HG03097 (cell line): Measurements from ENCODE around the gene CEP20.

Experiments used
- ATAC-seq: cut with Tn5 transposase; IDR thresholded peaks from one replicate; pipeline ENCODE4 v1.9.1; 2021; ENCODE audit not compliant: unreplicated experiment, low FRiP score

The CEP20 gene

GRCh38 chr16:15836074-15836473 is 52.3 kb downstream of the CEP20 start:
- no peak for ATAC-seq

DNA sequence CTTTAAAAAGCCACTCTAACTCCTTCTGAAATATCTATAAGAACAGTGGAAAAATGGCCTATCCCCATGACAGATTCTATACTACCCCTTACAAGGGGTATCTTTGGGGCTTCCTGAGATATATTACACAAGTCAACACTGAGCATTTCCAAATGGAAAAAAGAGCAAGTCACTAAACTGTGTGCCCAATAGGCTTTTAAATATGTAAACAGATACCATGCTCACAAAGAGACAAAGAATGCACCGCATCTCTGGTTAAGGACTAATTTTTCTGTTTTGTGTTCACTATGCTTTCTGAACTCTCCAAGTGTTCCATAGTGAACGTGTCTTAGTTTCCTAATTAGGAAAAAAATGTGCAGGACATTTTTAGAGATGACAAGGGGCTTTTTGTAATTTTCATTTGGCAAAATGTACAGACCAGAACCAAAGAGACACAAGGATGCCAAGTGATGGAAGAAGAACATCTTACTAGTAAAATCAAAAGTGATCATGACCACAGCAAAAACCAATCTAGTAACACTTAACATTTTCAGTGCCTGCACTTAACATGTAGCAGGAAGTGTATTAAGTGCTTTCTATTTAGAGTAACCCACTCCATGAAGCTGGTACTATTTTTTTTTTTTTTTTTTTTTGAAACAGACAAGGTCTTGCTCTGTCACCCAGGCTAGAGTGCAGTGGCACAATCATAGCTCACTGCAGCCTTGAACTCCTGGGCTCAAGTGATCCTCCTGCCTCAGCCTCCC is 53.1 kb downstream of the CEP20 start:
- no peak for ATAC-seq

- ATAC-seq: no peak
These were observed 53.9 kb downstream of the CEP20 start for GRCh38 chr16:15834502-15834901.

DNA sequence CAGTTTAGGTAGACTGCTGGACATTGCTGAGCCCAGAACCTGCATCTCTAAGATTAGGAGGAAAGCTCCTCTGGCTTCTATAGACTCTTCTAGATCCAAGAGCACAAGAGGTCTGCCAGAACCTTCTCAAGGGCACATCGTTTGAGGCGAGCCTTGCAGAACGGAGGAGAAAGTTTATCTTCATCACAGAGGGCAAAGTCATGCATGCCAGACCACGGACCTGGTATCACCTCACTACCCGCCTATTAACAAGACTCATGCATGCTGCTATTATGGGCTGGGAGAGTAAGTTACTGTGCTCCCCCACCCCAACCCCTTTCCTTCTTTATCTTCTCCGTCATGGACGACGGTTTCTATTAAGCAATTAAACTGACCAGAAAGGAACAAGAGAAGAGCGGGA is 54.9 kb downstream of the CEP20 start:
- ATAC-seq: no peak

GRCh38 chr16:15832241-15832640 is 56.2 kb downstream of the CEP20 start:
- no peak for ATAC-seq

DNA sequence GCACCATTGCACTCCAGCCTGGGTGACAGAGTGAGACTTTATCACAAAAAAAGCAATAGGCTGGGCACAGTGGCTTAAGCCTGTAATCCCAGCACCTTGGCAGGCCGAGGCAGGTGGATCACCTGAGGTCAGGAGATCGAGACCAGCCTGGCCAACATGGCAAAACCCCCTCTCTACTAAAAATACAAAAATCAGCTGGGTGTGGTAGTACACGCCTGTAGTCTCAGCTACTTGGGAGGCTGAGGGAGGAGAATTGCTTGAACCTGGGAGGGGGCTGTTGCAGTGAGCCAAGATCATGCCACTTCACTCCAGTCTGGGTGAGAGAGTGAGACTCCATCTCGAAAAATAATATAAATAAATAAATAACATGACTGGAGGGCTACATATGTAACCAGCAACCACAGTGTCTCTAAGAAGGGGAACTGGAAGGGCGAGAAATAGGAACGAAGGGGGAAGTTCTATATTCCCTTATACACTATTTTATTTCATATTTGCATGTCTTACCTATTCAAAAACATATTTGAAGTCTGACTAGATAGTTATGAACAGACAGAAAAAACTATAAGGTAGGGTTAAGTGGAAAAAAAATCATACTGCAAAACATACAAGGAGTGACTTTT is 57.5 kb downstream of the CEP20 start:
- ATAC-seq: no peak

DNA sequence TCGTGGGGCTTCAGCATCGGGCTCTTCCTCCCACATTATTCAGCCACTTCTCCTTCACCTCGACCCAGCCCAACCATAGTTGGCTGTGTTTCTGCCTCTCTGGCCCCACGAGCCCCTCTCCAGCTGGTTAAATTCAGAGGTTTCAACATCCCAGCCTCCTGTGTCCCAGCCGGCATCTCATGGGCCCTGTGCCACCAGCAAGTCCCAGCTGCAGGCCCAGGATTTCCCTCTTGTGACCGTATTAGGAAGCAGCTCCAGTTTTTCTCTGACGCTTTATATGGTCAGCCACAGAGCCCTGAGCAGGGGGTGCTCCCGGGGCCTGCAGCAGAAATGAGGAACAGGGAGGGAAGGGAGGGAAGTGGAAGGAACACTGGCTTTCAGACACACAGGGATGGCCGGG is 58.9 kb downstream of the CEP20 start:
- no peak for ATAC-seq

GRCh38 chr16:15827709-15828343 is 60.6 kb downstream of the CEP20 start:
- no peak for ATAC-seq

DNA sequence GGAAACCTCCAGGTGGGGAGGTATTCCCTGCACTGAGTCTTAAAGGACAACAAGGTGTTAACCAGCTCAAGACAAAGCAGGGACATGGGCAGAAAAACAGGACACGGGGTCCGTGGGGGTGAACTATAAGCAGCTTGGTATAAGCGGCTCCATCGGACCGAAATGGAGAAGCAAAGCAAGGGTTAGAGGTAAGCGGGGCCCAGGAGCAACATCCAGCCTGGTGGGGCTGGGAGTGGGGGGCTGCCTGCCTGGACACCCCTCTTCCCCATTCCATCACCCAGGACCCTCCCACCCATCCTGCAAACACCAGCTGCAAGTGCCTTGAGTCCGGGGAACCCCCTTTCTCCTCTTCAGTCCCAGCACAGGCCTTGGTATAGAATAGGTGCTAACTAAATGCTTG is 61.1 kb downstream of the CEP20 start:
- ATAC-seq: no peak

DNA sequence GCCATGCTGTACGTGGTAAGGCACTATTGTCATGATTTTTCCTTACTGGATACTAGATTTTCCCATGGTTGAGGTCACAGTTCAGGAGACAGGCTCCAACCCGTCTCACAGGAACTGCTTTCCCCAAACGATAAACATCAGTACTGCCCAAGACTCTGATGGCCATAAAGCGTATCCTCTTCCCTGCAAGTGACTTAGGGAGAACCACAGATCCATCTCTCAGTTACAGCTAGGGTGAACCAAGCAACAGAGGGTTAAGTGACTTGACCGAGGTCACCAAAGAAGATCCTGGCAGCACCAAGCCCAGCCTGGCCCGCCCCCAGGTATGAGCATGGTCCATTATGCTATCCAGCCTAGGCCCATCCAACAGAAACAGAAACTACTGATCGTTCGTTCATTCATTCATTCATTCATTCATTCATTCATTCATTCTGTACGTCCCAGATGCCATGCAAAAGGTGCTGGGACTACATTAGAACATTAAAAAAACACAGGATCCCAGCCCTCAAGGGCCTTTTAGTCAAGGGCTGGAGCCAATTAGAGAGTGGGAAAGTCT is 62.6 kb downstream of the CEP20 start:
- ATAC-seq: no peak

GRCh38 chr16:15822957-15823356 is 65.4 kb downstream of the CEP20 start:
- no peak for ATAC-seq

DNA sequence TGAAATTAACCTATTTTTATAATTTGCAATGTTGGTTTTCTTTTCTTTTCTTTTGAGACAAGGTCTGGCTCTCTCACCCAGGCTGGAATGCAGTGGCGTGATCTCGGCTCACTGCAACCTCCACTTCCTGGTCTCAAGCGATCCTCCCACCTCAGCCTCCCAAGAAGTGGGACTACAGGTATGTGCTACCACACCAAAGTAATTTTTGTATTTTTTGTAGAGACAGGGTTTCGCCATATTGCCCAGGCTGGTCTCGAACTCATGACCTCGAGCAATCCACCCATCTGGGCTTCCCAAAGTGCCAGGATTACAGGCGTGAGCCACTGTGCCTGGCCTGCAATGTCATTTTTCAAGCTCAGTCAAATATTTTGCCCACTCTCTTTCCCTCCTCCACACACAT is 67.6 kb downstream of the CEP20 start:
- no peak for ATAC-seq

DNA sequence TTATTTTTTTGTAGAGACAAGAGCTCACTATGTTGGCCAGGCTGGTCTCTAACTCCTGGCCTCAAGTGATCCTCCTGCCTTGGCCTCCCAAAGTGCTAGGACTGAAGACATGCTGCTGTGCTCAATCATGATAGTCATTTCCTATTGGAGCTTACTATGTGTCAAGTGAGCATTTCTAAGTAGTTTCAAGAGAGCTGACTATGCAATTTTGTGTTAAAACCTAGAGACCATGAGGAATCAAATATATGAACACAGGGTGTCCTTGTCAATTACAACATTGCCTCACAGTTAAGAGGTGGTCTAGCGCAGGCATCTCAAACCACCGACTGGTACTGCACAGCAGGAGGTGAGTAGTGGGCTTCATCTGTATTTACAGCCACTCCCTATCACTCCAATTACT is 69.4 kb downstream of the CEP20 start:
- no peak for ATAC-seq

DNA sequence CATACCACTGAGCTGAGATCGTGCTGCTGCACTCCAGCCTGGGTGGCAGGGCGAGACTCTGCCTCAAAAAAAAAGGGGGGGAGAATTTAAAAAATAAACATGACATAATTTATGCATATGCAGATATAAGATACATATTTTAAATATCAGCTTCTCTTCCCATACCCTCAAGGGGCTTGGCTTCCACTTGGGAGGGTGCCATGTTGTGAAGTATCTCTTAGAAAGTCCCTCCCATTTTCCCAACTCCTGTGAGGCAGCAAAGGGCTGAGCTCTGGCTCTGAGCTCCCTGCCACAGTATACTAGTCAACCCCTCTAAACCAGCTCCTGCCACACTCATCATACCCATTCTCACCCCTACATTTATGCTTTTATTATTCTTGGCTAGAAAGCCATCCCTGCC is 71.0 kb downstream of the CEP20 start:
- ATAC-seq: no peak

DNA sequence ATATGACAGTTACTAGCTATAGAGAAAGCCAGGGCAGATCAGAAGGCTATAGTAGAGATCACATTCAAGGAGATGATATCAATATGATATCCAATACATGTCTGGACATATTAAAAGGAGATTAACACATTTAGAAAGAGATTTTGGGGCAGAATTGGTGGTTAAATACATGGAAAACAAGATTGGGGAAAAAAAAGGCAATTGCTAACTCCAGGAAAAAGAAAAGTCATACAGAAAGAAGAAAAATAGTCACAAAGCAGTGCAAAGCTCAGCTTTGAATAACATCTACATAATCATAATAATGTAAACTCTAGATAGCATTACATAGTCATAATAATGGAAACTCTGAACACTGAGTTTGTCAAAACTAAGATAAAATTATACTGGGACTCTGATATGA is 72.2 kb downstream of the CEP20 start:
- ATAC-seq: no peak
